ENCODE measurements around the gene TYMP.
"Not testable (repeated sequence)": the region's sequence is repeated elsewhere in the genome, so short reads cannot be mapped to it uniquely, and the experiment has no call there.

TYMP gene

GRCh38 chr22:50541667-50542026 lies 11.8 kb upstream of the TYMP start:
- not testable (repeated sequence) for DNase-seq (ENCODE audit: low read depth)

- DNase-seq (ENCODE audit: low read depth): no peak
These were observed 10.6 kb upstream of the TYMP start for GRCh38 chr22:50540381-50540780.

- DNase-seq (ENCODE audit: low read depth): no peak
These were observed 8.0 kb upstream of the TYMP start for GRCh38 chr22:50537765-50538164.

GRCh38 chr22:50536226-50536625 lies 6.4 kb upstream of the TYMP start:
- DNase-seq (ENCODE audit: low read depth): no peak

GRCh38 chr22:50535113-50535512 lies 5.3 kb upstream of the TYMP start:
- DNase-seq (ENCODE audit: low read depth): no peak

GRCh38 chr22:50533856-50534711 lies 4.3 kb upstream of the TYMP start:
- not testable (repeated sequence) for DNase-seq (ENCODE audit: low read depth)

- DNase-seq (ENCODE audit: low read depth): no peak
These were observed 3.3 kb upstream of the TYMP start for GRCh38 chr22:50532824-50533796.

GRCh38 chr22:50531962-50532674 lies 2.3 kb upstream of the TYMP start:
- no peak for DNase-seq (ENCODE audit: low read depth)

- DNase-seq (ENCODE audit: low read depth): peak; percentile 25
These were observed 1.7 kb upstream of the TYMP start for GRCh38 chr22:50531546-50531961.

- DNase-seq (ENCODE audit: low read depth): peak; percentile 59
These were observed 1.2 kb upstream of the TYMP start for GRCh38 chr22:50530877-50531545.

GRCh38 chr22:50530580-50530876 lies 716 bp upstream of the TYMP start:
- no peak for DNase-seq (ENCODE audit: low read depth)

GRCh38 chr22:50529416-50529896 lies 356 bp downstream of the TYMP start:
- peak; percentile 22 for DNase-seq (ENCODE audit: low read depth)

- DNase-seq (ENCODE audit: low read depth): no peak
These were observed 963 bp downstream of the TYMP start for GRCh38 chr22:50528682-50529415.

- no peak for DNase-seq (ENCODE audit: low read depth)
These were observed 1.7 kb downstream of the TYMP start for GRCh38 chr22:50527921-50528681.

- no peak for DNase-seq (ENCODE audit: low read depth)
These were observed 2.7 kb downstream of the TYMP start for GRCh38 chr22:50526834-50527801.

- peak; percentile 80 for DNase-seq (ENCODE audit: low read depth)
These were observed 3.5 kb downstream of the TYMP start for GRCh38 chr22:50526108-50526833.

- no peak for DNase-seq (ENCODE audit: low read depth)
These were observed 4.0 kb downstream of the TYMP start for GRCh38 chr22:50525858-50526107.

- DNase-seq (ENCODE audit: low read depth): peak; percentile 93
These were observed 4.5 kb downstream of the TYMP start, which contains the start of gene SCO2 for GRCh38 chr22:50525104-50525857. Gene SCO2, minus strand, starts transcription at chr22:50525598. Its CDS starts 1,187 bp downstream, at chr22:50524411.
